WTC11 (cell line): ENCODE measurements around the gene KIF5C. TPM values are rescaled to one million over a fixed set of nuclear protein-coding genes. Genes with fewer than 3 reads are reported as not detected.

Experiments used
- ATAC-seq: fragments of 200-7000 bp; cut with Tn5 transposase; 2 replicates; pipeline ENCODE4 v1.10.0; 2021; ENCODE audit warnings: mild to moderate bottlenecking, moderate library complexity
- CTCF ChIA-PET: fragments of 300-600 bp; sonication (Branson Sonifier 250); formaldehyde crosslinking; loops from one replicate; lab custom pipeline; 2021; ENCODE audit warnings: antibody characterized with exemption; lab: Charles Lee
- POLR2A ChIA-PET: fragments of 350-600 bp; sonication (Branson Sonifier 250); formaldehyde crosslinking; loops from one replicate; lab custom pipeline; 2021; ENCODE audit warnings: antibody characterized with exemption; lab: Charles Lee
- DNase-seq: peaks from one replicate; pipeline ENCODE4 v3.0.0; 2021; ENCODE audit warnings: low spot score
- H3K27ac Mint-ChIP-seq: 2 replicates; pipeline ENCODE4 v1.8.0; 2021; ENCODE audit warnings: mixed read lengths
- H3K27me3 Mint-ChIP-seq: 2 replicates; pipeline ENCODE4 v1.8.0; 2021; ENCODE audit warnings: low read depth, mild to moderate bottlenecking, moderate library complexity, mixed read lengths
- H3K36me3 Mint-ChIP-seq: 2 replicates; pipeline ENCODE4 v1.8.0; 2021; ENCODE audit warnings: mixed read lengths
- H3K4me1 Mint-ChIP-seq: 2 replicates; pipeline ENCODE4 v1.8.0; 2022; ENCODE audit warnings: mixed read lengths
- H3K4me3 Mint-ChIP-seq: 2 replicates; pipeline ENCODE4 v1.8.0; 2021; ENCODE audit warnings: mild to moderate bottlenecking, moderate library complexity, mixed read lengths
- H3K9me3 Mint-ChIP-seq: 2 replicates; pipeline ENCODE4 v1.8.0; 2021; ENCODE audit warnings: mixed read lengths
- ARID4B ChIP-seq: sonication (generic); formaldehyde crosslinking; IDR thresholded peaks from 2 replicates; pipeline ENCODE4 v1.8.0; 2023; ENCODE audit warnings: missing genetic modification reagents, mild to moderate bottlenecking, borderline replicate concordance
- ATF1 ChIP-seq: sonication (generic); formaldehyde crosslinking; IDR thresholded peaks from 2 replicates; pipeline ENCODE4 v1.8.1; 2023; ENCODE audit warnings: mild to moderate bottlenecking, moderate library complexity, missing genetic modification reagents
- E2F4 ChIP-seq: sonication (generic); formaldehyde crosslinking; IDR thresholded peaks from 2 replicates; pipeline ENCODE4 v1.8.1; 2022; ENCODE audit warnings: low read depth, mild to moderate bottlenecking, moderate library complexity, missing genetic modification reagents, borderline replicate concordance
- EMX1 ChIP-seq: fragments of 250-450 bp; sonication (Bioruptor Pico); IDR thresholded peaks from 2 replicates; pipeline ENCODE4 v1.8.0; 2021; ENCODE audit warnings: mild to moderate bottlenecking
- FOXP1 ChIP-seq: sonication (generic); formaldehyde crosslinking; IDR thresholded peaks from 2 replicates; pipeline ENCODE4 v1.8.0; 2022; ENCODE audit warnings: missing genetic modification reagents, mild to moderate bottlenecking, moderate library complexity, borderline replicate concordance
- FOXP4 ChIP-seq: sonication (generic); formaldehyde crosslinking; IDR thresholded peaks from 2 replicates; pipeline ENCODE4 v1.8.0; 2022; ENCODE audit warnings: mild to moderate bottlenecking, missing genetic modification reagents
- GRHL2 ChIP-seq: fragments of 250-450 bp; sonication (Bioruptor Pico); IDR thresholded peaks from 2 replicates; pipeline ENCODE4 v1.8.0; 2022; ENCODE audit warnings: mild to moderate bottlenecking, moderate library complexity; ENCODE audit not compliant: insufficient replicate concordance, severe bottlenecking
- JAZF1 ChIP-seq: fragments of 250-450 bp; sonication (Bioruptor Pico); IDR thresholded peaks from 2 replicates; pipeline ENCODE4 v1.9.0; 2021; ENCODE audit warnings: moderate library complexity, mild to moderate bottlenecking, inconsistent platforms
- JUN ChIP-seq: sonication (generic); formaldehyde crosslinking; IDR thresholded peaks from 2 replicates; pipeline ENCODE4 v1.8.0; 2023; ENCODE audit warnings: mild to moderate bottlenecking, missing genetic modification reagents
- MXD4 ChIP-seq: fragments of 250-450 bp; sonication (Bioruptor Pico); IDR thresholded peaks from 2 replicates; pipeline ENCODE4 v1.8.0; 2021; ENCODE audit warnings: mild to moderate bottlenecking, moderate library complexity, borderline replicate concordance
- MYBL2 ChIP-seq: sonication (generic); formaldehyde crosslinking; IDR thresholded peaks from 2 replicates; pipeline ENCODE4 v1.8.1; 2023; ENCODE audit warnings: mild to moderate bottlenecking, moderate library complexity, missing genetic modification reagents
- NFATC4 ChIP-seq: fragments of 250-450 bp; sonication (Bioruptor Pico); IDR thresholded peaks from 2 replicates; pipeline ENCODE4 v1.9.0; 2021; ENCODE audit warnings: mild to moderate bottlenecking
- NFE2L1 ChIP-seq: sonication (generic); formaldehyde crosslinking; IDR thresholded peaks from 2 replicates; pipeline ENCODE4 v1.8.1; 2023; ENCODE audit warnings: missing genetic modification reagents
- NR1H2 ChIP-seq: sonication (generic); formaldehyde crosslinking; IDR thresholded peaks from 2 replicates; pipeline ENCODE4 v1.9.0; 2021; ENCODE audit warnings: mild to moderate bottlenecking, moderate library complexity, missing genetic modification reagents
- NR2C2 ChIP-seq: sonication (generic); formaldehyde crosslinking; IDR thresholded peaks from 2 replicates; pipeline ENCODE4 v1.8.0; 2022; ENCODE audit warnings: mild to moderate bottlenecking, missing genetic modification reagents
- RORB ChIP-seq: fragments of 250-450 bp; sonication (Bioruptor Pico); IDR thresholded peaks from 2 replicates; pipeline ENCODE4 v1.9.0; 2021; ENCODE audit warnings: mild to moderate bottlenecking
- SMAD3 ChIP-seq: sonication (generic); formaldehyde crosslinking; IDR thresholded peaks from 2 replicates; pipeline ENCODE4 v1.8.0; 2022; ENCODE audit warnings: missing genetic modification reagents, mild to moderate bottlenecking, borderline replicate concordance
- TCF7 ChIP-seq: sonication (generic); formaldehyde crosslinking; IDR thresholded peaks from 2 replicates; pipeline ENCODE4 v1.8.0; 2022; ENCODE audit warnings: mild to moderate bottlenecking, low read depth, missing genetic modification reagents, moderate library complexity
- TEAD4 ChIP-seq: sonication (generic); formaldehyde crosslinking; IDR thresholded peaks from 2 replicates; pipeline ENCODE4 v1.8.0; 2022; ENCODE audit warnings: mild to moderate bottlenecking, missing genetic modification reagents
- USF1 ChIP-seq: sonication (generic); formaldehyde crosslinking; IDR thresholded peaks from 2 replicates; pipeline ENCODE4 v1.8.0; 2022; ENCODE audit warnings: mild to moderate bottlenecking, missing genetic modification reagents
- ZBTB21 ChIP-seq: sonication (generic); formaldehyde crosslinking; IDR thresholded peaks from 2 replicates; pipeline ENCODE4 v1.8.1; 2023; ENCODE audit warnings: mild to moderate bottlenecking, missing genetic modification reagents, borderline replicate concordance
- ZNF121 ChIP-seq: sonication (generic); formaldehyde crosslinking; IDR thresholded peaks from 2 replicates; pipeline ENCODE4 v1.8.0; 2023; ENCODE audit warnings: missing genetic modification reagents
- ZNF232 ChIP-seq: sonication (generic); formaldehyde crosslinking; IDR thresholded peaks from 2 replicates; pipeline ENCODE4 v1.8.0; 2022; ENCODE audit warnings: mild to moderate bottlenecking, missing genetic modification reagents
- ZNF423 ChIP-seq: fragments of 250-450 bp; sonication (Bioruptor Pico); IDR thresholded peaks from 2 replicates; pipeline ENCODE4 v2.1.2; 2022; ENCODE audit warnings: mild to moderate bottlenecking, moderate library complexity
- total RNA-seq: library from RNA; stranded (reverse); gene quantifications from 3 replicates; pipeline ENCODE4 v1.2.3, GENCODE V29; 2021
- TF ChIP-seq, protein P1 (sequence below): sonication (generic); formaldehyde crosslinking; IDR thresholded peaks from 2 replicates; pipeline ENCODE4 v1.8.1; 2023; ENCODE audit warnings: mild to moderate bottlenecking, missing genetic modification reagents

KIF5C gene
- total RNA-seq, 1 experiment from 2014 or later: 73.5 TPM

GRCh38 chr2:148970385-148970784 is 95.4 kb downstream of the KIF5C start:
- Mint-ChIP-seq H3K27ac (no peak overlapping the region), H3K4me1 (peaks cover 46% of the 10 kb centered on the region), H3K27me3 (no peaks in the 10 kb centered on the region), H3K9me3 (no peaks in the 10 kb centered on the region), H3K4me3 (no peak overlapping the region), H3K36me3 (peaks cover 11% of the 10 kb centered on the region)
- CTCF ChIA-PET: interaction anchor here (0.9 to 1.4 kb wide), 2 partner anchors 8 to 11 kb away, joined by 4 read pairs; no protein-coding TSS in a partner anchor
- POLR2A ChIA-PET: no interaction called here
- no peak for ATAC-seq
- TF ChIP-seq JAZF1 (CRISPR knock-in tag) (no peak), NFE2L1 (no peak), GRHL2 (no peak), ZNF121 (CRISPR knock-in tag) (no peak), TEAD4 (CRISPR knock-in tag) (no peak), JUN (CRISPR knock-in tag) (no peak), FOXP4 (CRISPR knock-in tag) (no peak), MXD4 (CRISPR knock-in tag) (no peak), ATF1 (CRISPR knock-in tag) (no peak), USF1 (no peak), MYBL2 (CRISPR knock-in tag) (no peak), EMX1 (CRISPR knock-in tag) (no peak), TCF7 (no peak), E2F4 (no peak), ARID4B (no peak), NFATC4 (no peak), RORB (CRISPR knock-in tag) (no peak), NR2C2 (no peak), SMAD3 (no peak), ZBTB21 (no peak)
- no peak for DNase-seq

- no peaks in the 10 kb centered on the region for H3K9me3 Mint-ChIP-seq
- H3K36me3 Mint-ChIP-seq: peaks cover 15% of the 10 kb centered on the region
- TF ChIP-seq NR1H2 (CRISPR knock-in tag): no peak
- no peak for TF ChIP-seq FOXP1 (CRISPR knock-in tag)
- TF ChIP-seq, protein P1, sequence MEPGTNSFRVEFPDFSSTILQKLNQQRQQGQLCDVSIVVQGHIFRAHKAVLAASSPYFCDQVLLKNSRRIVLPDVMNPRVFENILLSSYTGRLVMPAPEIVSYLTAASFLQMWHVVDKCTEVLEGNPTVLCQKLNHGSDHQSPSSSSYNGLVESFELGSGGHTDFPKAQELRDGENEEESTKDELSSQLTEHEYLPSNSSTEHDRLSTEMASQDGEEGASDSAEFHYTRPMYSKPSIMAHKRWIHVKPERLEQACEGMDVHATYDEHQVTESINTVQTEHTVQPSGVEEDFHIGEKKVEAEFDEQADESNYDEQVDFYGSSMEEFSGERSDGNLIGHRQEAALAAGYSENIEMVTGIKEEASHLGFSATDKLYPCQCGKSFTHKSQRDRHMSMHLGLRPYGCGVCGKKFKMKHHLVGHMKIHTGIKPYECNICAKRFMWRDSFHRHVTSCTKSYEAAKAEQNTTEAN (CRISPR knock-in tag): no peak
- TF ChIP-seq ZNF423 (CRISPR knock-in tag): no peak
- TF ChIP-seq ZNF232 (CRISPR knock-in tag): no peak
- no peaks in the 10 kb centered on the region for H3K27me3 Mint-ChIP-seq
- ChIA-PET CTCF (no interaction called here), POLR2A (no interaction called here)
- H3K4me3 Mint-ChIP-seq: no peak overlapping the region
- H3K4me1 Mint-ChIP-seq: peaks cover 51% of the 10 kb centered on the region
- no peak for DNase-seq
- ATAC-seq: no peak
- H3K27ac Mint-ChIP-seq: no peak overlapping the region
Measured at GRCh38 chr2:148971547-148971946, 96.5 kb downstream of the KIF5C start.
